ENCODE results near the gene MINDY2.

Gene MINDY2

GRCh38 chr15:58910456-58910855, 139.4 kb downstream of the MINDY2 start:
- H3K27me3 ChIP-seq (replicated peaks) = no peaks in the 10 kb centered on the region
- in situ Hi-C loops (cut with HindIII; ENCODE audit: low pct_ligation_motif_present, low sequenced_read_pairs) = no loop called here
- TF ChIP-seq, protein P1, sequence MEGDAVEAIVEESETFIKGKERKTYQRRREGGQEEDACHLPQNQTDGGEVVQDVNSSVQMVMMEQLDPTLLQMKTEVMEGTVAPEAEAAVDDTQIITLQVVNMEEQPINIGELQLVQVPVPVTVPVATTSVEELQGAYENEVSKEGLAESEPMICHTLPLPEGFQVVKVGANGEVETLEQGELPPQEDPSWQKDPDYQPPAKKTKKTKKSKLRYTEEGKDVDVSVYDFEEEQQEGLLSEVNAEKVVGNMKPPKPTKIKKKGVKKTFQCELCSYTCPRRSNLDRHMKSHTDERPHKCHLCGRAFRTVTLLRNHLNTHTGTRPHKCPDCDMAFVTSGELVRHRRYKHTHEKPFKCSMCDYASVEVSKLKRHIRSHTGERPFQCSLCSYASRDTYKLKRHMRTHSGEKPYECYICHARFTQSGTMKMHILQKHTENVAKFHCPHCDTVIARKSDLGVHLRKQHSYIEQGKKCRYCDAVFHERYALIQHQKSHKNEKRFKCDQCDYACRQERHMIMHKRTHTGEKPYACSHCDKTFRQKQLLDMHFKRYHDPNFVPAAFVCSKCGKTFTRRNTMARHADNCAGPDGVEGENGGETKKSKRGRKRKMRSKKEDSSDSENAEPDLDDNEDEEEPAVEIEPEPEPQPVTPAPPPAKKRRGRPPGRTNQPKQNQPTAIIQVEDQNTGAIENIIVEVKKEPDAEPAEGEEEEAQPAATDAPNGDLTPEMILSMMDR (IDR thresholded peaks at IDR 0.05; ENCODE audit: low read depth, low read length, missing control alignments) = no peak
- DNase-seq = no peak
- H3K4me3 ChIP-seq (ENCODE audit: low read depth, low read length) = no peak overlapping the region
- H3K27ac ChIP-seq = no peak overlapping the region
- H3K36me3 ChIP-seq (replicated peaks) = peaks cover 13% of the 10 kb centered on the region

Measured in brain microvascular endothelial cell (primary cell).